ENCODE data around the gene USB1. TPM values are rescaled to one million over a fixed set of nuclear protein-coding genes. Genes with fewer than 3 reads are reported as not detected.
A peak's percentile ranks its signal among the peaks of the same experiment; 100 is the strongest.

The USB1 gene
- total RNA-seq, 1 donor from 2014 or later = 39.7 TPM

- H3K4me1 Mint-ChIP-seq (ENCODE audit: unreplicated experiment) = peaks cover 18% of the 10 kb centered on the region
- TF ChIP-seq CTCF (conservative IDR thresholded peaks at IDR 0.05) = peak; percentile 92
- H3K36me3 Mint-ChIP-seq = no peaks in the 10 kb centered on the region
- H3K27ac Mint-ChIP-seq = peak overlapping the region; percentile 41
- no peak overlapping the region for H3K4me3 Mint-ChIP-seq
- H3K9me3 Mint-ChIP-seq = no peaks in the 10 kb centered on the region
- DNase-seq (ENCODE audit: extremely low spot score, unreplicated experiment) = no peak
- H3K27me3 Mint-ChIP-seq = peaks cover 23% of the 10 kb centered on the region
These were observed 19.7 kb downstream of the USB1 start for GRCh38 chr16:58020628-58021521.

- no peaks in the 10 kb centered on the region for H3K9me3 Mint-ChIP-seq
- H3K4me1 Mint-ChIP-seq (ENCODE audit: unreplicated experiment) = peaks cover 18% of the 10 kb centered on the region
- peak overlapping the region; percentile 61 for H3K4me3 Mint-ChIP-seq
- no peak for TF ChIP-seq CTCF (conservative IDR thresholded peaks at IDR 0.05)
- no peaks in the 10 kb centered on the region for H3K36me3 Mint-ChIP-seq
- DNase-seq (ENCODE audit: extremely low spot score, unreplicated experiment) = no peak
- H3K27ac Mint-ChIP-seq = peak overlapping the region; percentile 68
- H3K27me3 Mint-ChIP-seq = peaks cover 23% of the 10 kb centered on the region
These were observed 20.7 kb downstream of the USB1 start for GRCh38 chr16:58021661-58022551.

- TF ChIP-seq CTCF (conservative IDR thresholded peaks at IDR 0.05) = no peak
- Mint-ChIP-seq H3K4me3 (peak overlapping the region; percentile 61), H3K4me1 (ENCODE audit: unreplicated experiment) (peaks cover 18% of the 10 kb centered on the region), H3K27me3 (peaks cover 23% of the 10 kb centered on the region), H3K36me3 (no peaks in the 10 kb centered on the region), H3K27ac (peak overlapping the region; percentile 68), H3K9me3 (no peaks in the 10 kb centered on the region)
- DNase-seq (ENCODE audit: extremely low spot score, unreplicated experiment) = no peak
These were observed 21.6 kb downstream of the USB1 start for GRCh38 chr16:58022601-58023371.

- peak overlapping the region; percentile 92 for H3K4me3 Mint-ChIP-seq
- no peak for DNase-seq (ENCODE audit: extremely low spot score, unreplicated experiment)
- H3K27me3 Mint-ChIP-seq = peaks cover 26% of the 10 kb centered on the region
- H3K36me3 Mint-ChIP-seq = no peaks in the 10 kb centered on the region
- peak overlapping the region; percentile 94 for H3K27ac Mint-ChIP-seq
- H3K9me3 Mint-ChIP-seq = no peaks in the 10 kb centered on the region
- no peak for TF ChIP-seq CTCF (conservative IDR thresholded peaks at IDR 0.05)
- peaks cover 21% of the 10 kb centered on the region for H3K4me1 Mint-ChIP-seq (ENCODE audit: unreplicated experiment)
These were observed 23.5 kb downstream of the USB1 start for GRCh38 chr16:58024486-58025350.
